Kidney (tissue), 14 donors: ENCODE measurements around the gene TSKS. TPM values are rescaled to one million over a fixed set of nuclear protein-coding genes. Genes with fewer than 3 reads are reported as not detected.

Experiments
- DNase-seq, 5 donors: peaks; one replicate each; pipeline ENCODE4 v3.0.0-alpha.2; 2013 to 2020
- FAIRE-seq: peaks from 2 replicates; lab custom pipeline; 2012; peaks lifted over from hg19 to GRCh38; lab: Jason Lieb, UNC
- H3K27ac ChIP-seq, 2 donors: one replicate each; pipeline ENCODE4 v1.7.0; 2013; ENCODE audit warnings: low read depth in 2 of 2, low read length in 2 of 2, inconsistent platforms in 1 of 2
- H3K27me3 ChIP-seq: one replicate; pipeline ENCODE4 v1.7.1; 2013; ENCODE audit warnings: low read length, inconsistent platforms; ENCODE audit not compliant: control insufficient read depth, insufficient read depth
- H3K36me3 ChIP-seq, 3 donors: one replicate each; pipeline versions ENCODE4 v1.7.0 to v1.7.1; 2013; ENCODE audit warnings: low read length in 3 of 3, control low read depth in 1 of 3, inconsistent platforms in 1 of 3; ENCODE audit not compliant: insufficient read depth in 3 of 3, control insufficient read depth in 2 of 3
- H3K4me1 ChIP-seq, 3 donors: one replicate each; pipeline versions ENCODE4 v1.7.0 to v1.7.1; 2013; ENCODE audit warnings: low read length in 3 of 3, inconsistent platforms in 1 of 3, low read depth in 1 of 3; ENCODE audit not compliant: control insufficient read depth in 2 of 3, insufficient read depth in 2 of 3
- H3K4me3 ChIP-seq, 3 donors: one replicate each; pipeline versions ENCODE4 v1.7.0 to v1.8.1; 2013; ENCODE audit warnings: low read length in 3 of 3, control low read depth in 1 of 3, inconsistent platforms in 1 of 3
- H3K9ac ChIP-seq, 3 donors: one replicate each; pipeline versions ENCODE4 v1.7.0 to v1.7.1; 2013; ENCODE audit warnings: low read length in 3 of 3, control low read depth in 1 of 3, inconsistent platforms in 1 of 3
- H3K9me3 ChIP-seq, 3 donors: one replicate each; pipeline versions ENCODE4 v1.7.0 to v1.7.1; 2013; ENCODE audit warnings: low read length in 3 of 3, control low read depth in 1 of 3, inconsistent platforms in 1 of 3; ENCODE audit not compliant: control insufficient read depth in 2 of 3, insufficient read depth in 1 of 3
- CTCF ChIP-seq: IDR thresholded peaks from 3 replicates; pipeline ENCODE4 v1.5.1; 2012; ENCODE audit warnings: mild to moderate bottlenecking, moderate library complexity, borderline replicate concordance; ENCODE audit not compliant: insufficient read depth; ENCODE audit errors: extremely low read depth
- intact Hi-C: fragments of 100-400 bp; cut with DNase I; formaldehyde crosslinking; loops from one replicate; pipeline ENCODE4 v1.11.1; 2022
- polyA plus RNA-seq: library from polyadenylated mRNA; stranded (reverse); fragments of 350-450 nt; fragmentation: Illumina TruSeq; extraction: RNeasy Lipid Tissue Mini Kit (QIAGEN cat#74804); gene quantifications from one replicate; pipeline ENCODE4 v1.2.3, GENCODE V29; 2014; ENCODE audit warnings: low read depth, low replicate concordance; ENCODE audit not compliant: insufficient read depth
- total RNA-seq: library from RNA; stranded (reverse); fragmentation: NEBNext Ultra II Directional; extraction: Animal tissue kit (Norgen Biotek cat#: 25700); gene quantifications from one replicate; pipeline ENCODE4 v1.2.1, GENCODE V29; 2021
- donor health status: control.
- donor health status: control.
- donor health status: control.
- donor health status: control.
- donor health status: control.
- donor health status: DM: yes; HTN: yes; CAD: no.
- donor health status: Normal renal cell carcinoma (clear cell type).

Gene TSKS
- total and polyA plus RNA-seq, 2 donors from 2014 or later, result 0.47 to 0.50 TPM

- Histone ChIP-seq H3K27ac (no peak overlapping the region), H3K27me3 (no peaks in the 10 kb centered on the region), H3K4me1 (peaks cover 4 to 12% (median 8%) of the 10 kb centered on the region in 3 donors), H3K9me3 (no peaks in the 10 kb centered on the region), H3K9ac (no peak overlapping the region), H3K36me3 (peaks cover 0 to 16% (median 8%) of the 10 kb centered on the region in 3 donors), H3K4me3 (no peak overlapping the region)
- FAIRE-seq, result no peak
- peak in 2 of 5 donors; percentile 51 to 75 for DNase-seq
- intact Hi-C loops, result no loop called here
- TF ChIP-seq CTCF, result no peak
These were observed 42.9 kb upstream of the TSKS start for GRCh38 chr19:49805822-49806619.

GRCh38 chr19:49803529-49803856 lies 40.4 kb upstream of the TSKS start:
- intact Hi-C loops, result no loop called here
- DNase-seq (peak in 1 of 5 donors; percentile 45), FAIRE-seq (no peak)
- Histone ChIP-seq H3K36me3 (peaks cover 2 to 21% (median 11%) of the 10 kb centered on the region in 3 donors), H3K27ac (no peak overlapping the region), H3K9me3 (no peaks in the 10 kb centered on the region), H3K9ac (no peak overlapping the region), H3K4me1 (peaks cover 0 to 2% (median 0%) of the 10 kb centered on the region in 3 donors), H3K27me3 (no peaks in the 10 kb centered on the region), H3K4me3 (no peak overlapping the region)
- TF ChIP-seq CTCF, result no peak

GRCh38 chr19:49802836-49803528 lies 39.9 kb upstream of the TSKS start:
- H3K9ac ChIP-seq, result peak overlapping the region in 1 of 3 donors; percentile 12
- H3K4me3 ChIP-seq, result peak overlapping the region in 1 of 3 donors; percentile 21
- peak overlapping the region; percentile 32 to 37 for H3K27ac ChIP-seq
- intact Hi-C loops, result no loop called here
- H3K27me3 ChIP-seq, result no peaks in the 10 kb centered on the region
- TF ChIP-seq CTCF, result no peak
- no peaks in the 10 kb centered on the region for H3K9me3 ChIP-seq
- FAIRE-seq, result no peak
- peak in 2 of 5 donors; percentile 74 to 75 for DNase-seq
- peaks cover 0 to 2% (median 0%) of the 10 kb centered on the region in 3 donors for H3K4me1 ChIP-seq
- H3K36me3 ChIP-seq, result peaks cover 2 to 27% (median 12%) of the 10 kb centered on the region in 3 donors
